ENCODE data around the gene FKBP3. TPM values are rescaled to one million over a fixed set of nuclear protein-coding genes. Genes with fewer than 3 reads are reported as not detected.

The FKBP3 gene
- total RNA-seq, 1 experiment from 2014 or later, result 46.0 TPM

Other genes starting within 250 kb of the FKBP3 start
- 6.7 and 9.0 TPM in 2 replicates for gene KLHL28, start 172.5 kb downstream of the FKBP3 start, total RNA-seq (2014; rRNA removed; shearing (Covaris generic))
- 6.1 and 12.7 TPM in 2 replicates for gene TOGARAM1, start 172.3 kb downstream of the FKBP3 start, total RNA-seq (2014; rRNA removed; shearing (Covaris generic))
- gene PRPF39, start 50.4 kb downstream of the FKBP3 start, total RNA-seq (2014; rRNA removed; shearing (Covaris generic)), result 20.4 and 24.9 TPM in 2 replicates
- 11.6 and 13.3 TPM in 2 replicates for gene FANCM, start 1.4 kb upstream of the FKBP3 start, total RNA-seq (2014; rRNA removed; shearing (Covaris generic))
- 42.4 and 51.2 TPM in 2 replicates for gene MIS18BP1, start 118.7 kb upstream of the FKBP3 start, total RNA-seq (2014; rRNA removed; shearing (Covaris generic))